Cardiac muscle cell (in vitro differentiated cells and primary cell): ENCODE data around the gene DUSP28. TPM values are rescaled to one million over a fixed set of nuclear protein-coding genes. Genes with fewer than 3 reads are reported as not detected.

Experiments used
- DNase-seq, 2 donors: peaks; one replicate each; pipeline versions ENCODE4 v3.0.0 to v3.0.0-alpha.2; 2010 to 2017; ENCODE audit warnings: low read depth in 1 of 2, low spot score in 1 of 2
- H3K27ac ChIP-seq: fragments of 200-600 bp; sonication (generic); 2 replicates; pipeline ENCODE4 v1.5.1; 2016
- H3K27me3 ChIP-seq: fragments of 200-600 bp; sonication (generic); 2 replicates; pipeline ENCODE4 v1.6.0; 2016; ENCODE audit warnings: control low read depth
- H3K36me3 ChIP-seq: fragments of 200-600 bp; sonication (generic); 2 replicates; pipeline ENCODE4 v1.5.1; 2016; ENCODE audit warnings: control low read depth
- H3K4me1 ChIP-seq: fragments of 200-600 bp; sonication (generic); 2 replicates; pipeline ENCODE4 v1.8.1; 2017; ENCODE audit warnings: low read depth, mild to moderate bottlenecking, mixed run types
- H3K4me3 ChIP-seq: fragments of 200-600 bp; sonication (generic); 2 replicates; pipeline ENCODE4 v1.5.1; 2016; ENCODE audit warnings: mild to moderate bottlenecking
- H3K9me3 ChIP-seq: fragments of 200-600 bp; sonication (generic); 2 replicates; pipeline ENCODE4 v1.5.1; 2017; ENCODE audit warnings: low read depth, mild to moderate bottlenecking, control low read depth
- CTCF ChIP-seq: IDR thresholded peaks from 2 replicates; pipeline ENCODE4 v1.5.1; 2012; ENCODE audit warnings: low read depth, mild to moderate bottlenecking, low read length
- polyA plus RNA-seq: library from polyadenylated mRNA; unstranded; fragments of >200 nt; fragmentation: Nextera tagmentation; extraction: Ambion mirVana; gene quantifications from 2 replicates; pipeline ENCODE4 v1.2.1, GENCODE V29; 2016
- total RNA-seq: library from RNA; depleted of rRNA; stranded (reverse); fragments of >200 nt; gene quantifications from 2 replicates; pipeline ENCODE4 v1.2.3, GENCODE V29; 2016

Gene DUSP28
- total and polyA plus RNA-seq, 2 experiments from 2014 or later = 10.2 to 24.9 TPM

- no peaks in the 10 kb centered on the region for H3K9me3 ChIP-seq
- DNase-seq = no peak
- H3K27me3 ChIP-seq = no peaks in the 10 kb centered on the region
- TF ChIP-seq CTCF = no peak
- no peak overlapping the region for H3K27ac ChIP-seq
- H3K4me1 ChIP-seq = peaks cover 2% of the 10 kb centered on the region
- H3K36me3 ChIP-seq = no peaks in the 10 kb centered on the region
- no peak overlapping the region for H3K4me3 ChIP-seq
Observed at GRCh38 chr2:240582781-240583180, 22.6 kb downstream of the DUSP28 start.

- Histone ChIP-seq H3K9me3 (no peaks in the 10 kb centered on the region), H3K27ac (no peak overlapping the region), H3K27me3 (no peaks in the 10 kb centered on the region), H3K4me1 (peaks cover 6% of the 10 kb centered on the region), H3K36me3 (no peaks in the 10 kb centered on the region), H3K4me3 (no peak overlapping the region)
- TF ChIP-seq CTCF = no peak
- DNase-seq = no peak
Observed at GRCh38 chr2:240583774-240584173, 23.6 kb downstream of the DUSP28 start.

- no peak overlapping the region for H3K4me3 ChIP-seq
Observed at GRCh38 chr2:240584486-240585031, 24.4 kb downstream of the DUSP28 start.

GRCh38 chr2:240585101-240585500 is 24.9 kb downstream of the DUSP28 start:
- H3K9me3 ChIP-seq = no peaks in the 10 kb centered on the region
- no peak overlapping the region for H3K27ac ChIP-seq
- no peak for TF ChIP-seq CTCF
- H3K4me1 ChIP-seq = peaks cover 6% of the 10 kb centered on the region
- H3K27me3 ChIP-seq = no peaks in the 10 kb centered on the region
- peak overlapping the region; percentile 92 for H3K4me3 ChIP-seq
- DNase-seq = no peak
- peaks cover 6% of the 10 kb centered on the region for H3K36me3 ChIP-seq

More at GRCh38 chr2:240584486-240585031, 24.4 kb downstream of the DUSP28 start:
- Histone ChIP-seq H3K36me3 (peaks cover 3% of the 10 kb centered on the region), H3K27me3 (no peaks in the 10 kb centered on the region), H3K4me1 (peaks cover 6% of the 10 kb centered on the region), H3K9me3 (no peaks in the 10 kb centered on the region), H3K27ac (no peak overlapping the region)
- peak in 1 of 2 donors; percentile 79 for DNase-seq
- TF ChIP-seq CTCF = no peak

- peak overlapping the region; percentile 86 for H3K27ac ChIP-seq
Observed at GRCh38 chr2:240585681-240586197, 25.6 kb downstream of the DUSP28 start.

More at GRCh38 chr2:240585681-240586197, 25.6 kb downstream of the DUSP28 start:
- Histone ChIP-seq H3K9me3 (no peaks in the 10 kb centered on the region), H3K4me1 (peaks cover 6% of the 10 kb centered on the region), H3K36me3 (peaks cover 6% of the 10 kb centered on the region), H3K4me3 (peak overlapping the region; percentile 92), H3K27me3 (no peaks in the 10 kb centered on the region)
- TF ChIP-seq CTCF = no peak
- DNase-seq = no peak
